ENCODE data around the gene PGAM2. TPM values are rescaled to one million over a fixed set of nuclear protein-coding genes. Genes with fewer than 3 reads are reported as not detected.

Gene PGAM2
- under 1 TPM; 0.64 to 0.73 (median 0.66) TPM for total RNA-seq

- intact Hi-C loops (cut with DNase I; ENCODE audit: low total_unique reads) = no loop called here
- Histone ChIP-seq H3K27ac (no peak within 1 kb of the TSS), H3K4me3 (peak within 1 kb of the TSS in 1 of 3 donors; percentile 9)
These were observed at the start of gene PGAM2 for GRCh38 chr7:44065431-44066110. PGAM2 (minus strand) TSS chr7:44065567; CDS start chr7:44065529, 38 bp downstream.

GRCh38 chr7:44114586-44115310 is 49.4 kb upstream of the PGAM2 start:
- intact Hi-C loops (cut with DNase I; ENCODE audit: low total_unique reads) = no loop called here
- H3K4me3 ChIP-seq = no peak overlapping the region
- no peaks in the 10 kb centered on the region for H3K36me3 ChIP-seq
- no peak for DNase-seq (ENCODE audit: low spot score in 2 of 2)
- H3K4me1 ChIP-seq = no peaks in the 10 kb centered on the region
- no peak overlapping the region for H3K27ac ChIP-seq
- no peaks in the 10 kb centered on the region for H3K9me3 ChIP-seq
- H3K27me3 ChIP-seq = no peaks in the 10 kb centered on the region
- TF ChIP-seq CTCF (IDR thresholded peaks at IDR 0.05) (no peak), POLR2AphosphoS5 (IDR thresholded peaks at IDR 0.05) (no peak), POLR2A (IDR thresholded peaks at IDR 0.05) (no peak)

More at GRCh38 chr7:44065431-44066110, at the start of gene PGAM2:
- H3K36me3 ChIP-seq = no peaks in the 10 kb centered on the region
- H3K9me3 ChIP-seq = no peaks in the 10 kb centered on the region
- TF ChIP-seq POLR2AphosphoS5 (IDR thresholded peaks at IDR 0.05) (no peak), POLR2A (IDR thresholded peaks at IDR 0.05) (no peak), CTCF (IDR thresholded peaks at IDR 0.05) (no peak)
- no peaks in the 10 kb centered on the region for H3K27me3 ChIP-seq
- H3K4me1 ChIP-seq = peaks cover 0 to 12% of the 10 kb centered on the region in 2 donors
- DNase-seq (ENCODE audit: low spot score in 2 of 2) = peak in 1 of 2 donors; percentile 51

- Histone ChIP-seq H3K4me1 (no peaks in the 10 kb centered on the region), H3K9me3 (no peaks in the 10 kb centered on the region), H3K36me3 (no peaks in the 10 kb centered on the region), H3K27me3 (no peaks in the 10 kb centered on the region), H3K4me3 (no peak overlapping the region), H3K27ac (no peak overlapping the region)
- intact Hi-C loops (cut with DNase I; ENCODE audit: low total_unique reads) = no loop called here
- DNase-seq (ENCODE audit: low spot score in 2 of 2) = no peak
- TF ChIP-seq CTCF (IDR thresholded peaks at IDR 0.05) = no peak
- TF ChIP-seq POLR2A (IDR thresholded peaks at IDR 0.05) = no peak
- no peak for TF ChIP-seq POLR2AphosphoS5 (IDR thresholded peaks at IDR 0.05)
These were observed 48.5 kb upstream of the PGAM2 start for GRCh38 chr7:44113764-44114354.

- no peak for DNase-seq (ENCODE audit: low spot score in 2 of 2)
- H3K9me3 ChIP-seq = no peaks in the 10 kb centered on the region
- H3K27ac ChIP-seq = no peak overlapping the region
- TF ChIP-seq POLR2AphosphoS5 (IDR thresholded peaks at IDR 0.05) (no peak), CTCF (IDR thresholded peaks at IDR 0.05) (no peak), POLR2A (IDR thresholded peaks at IDR 0.05) (no peak)
- intact Hi-C loops (cut with DNase I; ENCODE audit: low total_unique reads) = no loop called here
- no peaks in the 10 kb centered on the region for H3K36me3 ChIP-seq
- no peaks in the 10 kb centered on the region for H3K27me3 ChIP-seq
- H3K4me3 ChIP-seq = no peak overlapping the region
- no peaks in the 10 kb centered on the region for H3K4me1 ChIP-seq
These were observed 47.8 kb upstream of the PGAM2 start for GRCh38 chr7:44112997-44113763.

All from breast epithelium (tissue), 4 donors.